OCI-M1 (cell line): ENCODE measurements around the gene SHANK1.

Experiments
- DNase-seq: peaks from one replicate; lab custom pipeline; 2025; lab: John Stamatoyannopoulos, UW

Gene SHANK1

GRCh38 chr19:50659318-50660087 is 60.1 kb downstream of the SHANK1 start:
- DNase-seq = no peak

- DNase-seq = peak; percentile 69
Observed at GRCh38 chr19:50658441-50659317, 60.9 kb downstream of the SHANK1 start.

GRCh38 chr19:50657712-50658440 is 61.7 kb downstream of the SHANK1 start:
- peak; percentile 100 for DNase-seq

GRCh38 chr19:50657222-50657669 is 62.4 kb downstream of the SHANK1 start:
- DNase-seq = peak; percentile 67

- peak; percentile 22 for DNase-seq
Observed at GRCh38 chr19:50654882-50655281, 64.7 kb downstream of the SHANK1 start.

- no peak for DNase-seq
Observed at GRCh38 chr19:50652722-50653121, 66.9 kb downstream of the SHANK1 start.

- DNase-seq = no peak
Observed at GRCh38 chr19:50651174-50651573, 68.4 kb downstream of the SHANK1 start.

- DNase-seq = peak; percentile 28
Observed at GRCh38 chr19:50649433-50650391, 69.9 kb downstream of the SHANK1 start, which contains the start of gene C19orf81. Gene C19orf81 (plus strand): TSS chr19:50649445. CDS start chr19:50649445, 0 bp downstream.

- DNase-seq = no peak
Observed at GRCh38 chr19:50648659-50649058, 70.9 kb downstream of the SHANK1 start.

GRCh38 chr19:50647879-50648615 is 71.6 kb downstream of the SHANK1 start:
- DNase-seq = no peak

- DNase-seq = peak; percentile 45
Observed at GRCh38 chr19:50646074-50646807, 73.4 kb downstream of the SHANK1 start.

GRCh38 chr19:50645107-50645506 is 74.5 kb downstream of the SHANK1 start:
- no peak for DNase-seq

- no peak for DNase-seq
Observed at GRCh38 chr19:50644315-50644915, 75.2 kb downstream of the SHANK1 start.

GRCh38 chr19:50640368-50640767 is 79.2 kb downstream of the SHANK1 start:
- DNase-seq = no peak

- DNase-seq = peak; percentile 22
Observed at GRCh38 chr19:50639121-50640112, 80.2 kb downstream of the SHANK1 start, which contains the start of gene SYT3. Gene SYT3 (minus strand): TSS chr19:50639881. CDS start chr19:50637411, 2,470 bp downstream.

- DNase-seq = no peak
Observed at GRCh38 chr19:50638600-50638999, 81.0 kb downstream of the SHANK1 start.

- DNase-seq = no peak
Observed at GRCh38 chr19:50636317-50637085, 83.1 kb downstream of the SHANK1 start.
